AG09309 (cell line): ENCODE data around the gene PTGES2.

Experiments used
- DNase-seq: peaks from one replicate; pipeline ENCODE4 v3.0.0-alpha.2; 2010; ENCODE audit warnings: low read depth
- H3K4me3 ChIP-seq: 2 replicates; pipeline ENCODE4 v1.5.1; 2011; ENCODE audit warnings: mild to moderate bottlenecking, low read depth, low read length, moderate library complexity; ENCODE audit not compliant: control insufficient read depth
- TF ChIP-seq, protein P1 (sequence below): IDR thresholded peaks from 2 replicates; pipeline ENCODE4 v1.5.1; 2011; ENCODE audit warnings: mild to moderate bottlenecking, low read depth, low read length, inconsistent platforms; ENCODE audit not compliant: insufficient read depth, control insufficient read depth; ENCODE audit errors: missing control alignments

The PTGES2 gene

DNA sequence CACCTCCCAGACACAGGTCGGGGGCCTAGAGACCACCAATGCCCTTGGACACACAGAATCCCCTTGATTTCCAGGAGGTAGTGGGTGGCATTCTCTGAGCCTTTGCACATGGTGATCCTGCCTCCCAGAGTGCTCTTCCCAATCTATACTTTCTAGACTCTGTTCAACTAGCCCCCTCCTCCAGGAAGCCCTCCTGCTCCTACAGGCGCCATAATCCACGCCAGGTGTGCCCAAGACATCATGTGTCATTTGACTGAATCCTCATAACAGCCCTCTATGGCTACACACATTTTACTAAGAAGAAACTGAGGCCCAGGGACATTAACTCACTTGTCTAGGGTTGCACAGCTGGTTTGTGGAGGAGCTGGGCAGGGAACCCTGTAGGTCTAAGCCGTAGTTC is 39.7 kb upstream of the PTGES2 start:
- no peak for DNase-seq
- no peak overlapping the region for H3K4me3 ChIP-seq
- TF ChIP-seq, protein P1, sequence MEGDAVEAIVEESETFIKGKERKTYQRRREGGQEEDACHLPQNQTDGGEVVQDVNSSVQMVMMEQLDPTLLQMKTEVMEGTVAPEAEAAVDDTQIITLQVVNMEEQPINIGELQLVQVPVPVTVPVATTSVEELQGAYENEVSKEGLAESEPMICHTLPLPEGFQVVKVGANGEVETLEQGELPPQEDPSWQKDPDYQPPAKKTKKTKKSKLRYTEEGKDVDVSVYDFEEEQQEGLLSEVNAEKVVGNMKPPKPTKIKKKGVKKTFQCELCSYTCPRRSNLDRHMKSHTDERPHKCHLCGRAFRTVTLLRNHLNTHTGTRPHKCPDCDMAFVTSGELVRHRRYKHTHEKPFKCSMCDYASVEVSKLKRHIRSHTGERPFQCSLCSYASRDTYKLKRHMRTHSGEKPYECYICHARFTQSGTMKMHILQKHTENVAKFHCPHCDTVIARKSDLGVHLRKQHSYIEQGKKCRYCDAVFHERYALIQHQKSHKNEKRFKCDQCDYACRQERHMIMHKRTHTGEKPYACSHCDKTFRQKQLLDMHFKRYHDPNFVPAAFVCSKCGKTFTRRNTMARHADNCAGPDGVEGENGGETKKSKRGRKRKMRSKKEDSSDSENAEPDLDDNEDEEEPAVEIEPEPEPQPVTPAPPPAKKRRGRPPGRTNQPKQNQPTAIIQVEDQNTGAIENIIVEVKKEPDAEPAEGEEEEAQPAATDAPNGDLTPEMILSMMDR = no peak

DNA sequence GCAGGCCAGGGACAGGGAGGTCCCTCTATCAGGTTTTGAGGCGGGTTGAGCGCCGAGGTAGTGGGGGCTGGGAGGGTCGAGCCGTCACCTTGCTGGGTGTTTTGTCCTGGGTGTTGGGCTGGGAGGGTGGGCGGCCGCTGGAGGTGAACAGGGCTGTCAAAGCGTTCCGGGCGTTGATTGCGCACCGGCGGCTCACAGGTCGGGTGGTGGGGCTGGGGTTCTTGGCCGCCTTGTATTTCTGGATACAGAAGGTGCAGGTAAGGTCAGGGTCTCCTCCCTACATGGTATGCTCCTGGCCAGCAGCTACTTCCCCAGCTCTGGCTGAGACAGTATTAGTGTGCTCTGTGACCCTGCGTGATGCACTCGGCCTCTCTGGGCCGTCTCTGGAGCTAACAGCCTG is 38.6 kb upstream of the PTGES2 start:
- no peak overlapping the region for H3K4me3 ChIP-seq
- no peak for DNase-seq
- TF ChIP-seq, protein P1 = no peak

GRCh38 chr9:128164307-128164885 is 36.9 kb upstream of the PTGES2 start:
- no peak overlapping the region for H3K4me3 ChIP-seq
- no peak for DNase-seq
- TF ChIP-seq, protein P1 = no peak

DNA sequence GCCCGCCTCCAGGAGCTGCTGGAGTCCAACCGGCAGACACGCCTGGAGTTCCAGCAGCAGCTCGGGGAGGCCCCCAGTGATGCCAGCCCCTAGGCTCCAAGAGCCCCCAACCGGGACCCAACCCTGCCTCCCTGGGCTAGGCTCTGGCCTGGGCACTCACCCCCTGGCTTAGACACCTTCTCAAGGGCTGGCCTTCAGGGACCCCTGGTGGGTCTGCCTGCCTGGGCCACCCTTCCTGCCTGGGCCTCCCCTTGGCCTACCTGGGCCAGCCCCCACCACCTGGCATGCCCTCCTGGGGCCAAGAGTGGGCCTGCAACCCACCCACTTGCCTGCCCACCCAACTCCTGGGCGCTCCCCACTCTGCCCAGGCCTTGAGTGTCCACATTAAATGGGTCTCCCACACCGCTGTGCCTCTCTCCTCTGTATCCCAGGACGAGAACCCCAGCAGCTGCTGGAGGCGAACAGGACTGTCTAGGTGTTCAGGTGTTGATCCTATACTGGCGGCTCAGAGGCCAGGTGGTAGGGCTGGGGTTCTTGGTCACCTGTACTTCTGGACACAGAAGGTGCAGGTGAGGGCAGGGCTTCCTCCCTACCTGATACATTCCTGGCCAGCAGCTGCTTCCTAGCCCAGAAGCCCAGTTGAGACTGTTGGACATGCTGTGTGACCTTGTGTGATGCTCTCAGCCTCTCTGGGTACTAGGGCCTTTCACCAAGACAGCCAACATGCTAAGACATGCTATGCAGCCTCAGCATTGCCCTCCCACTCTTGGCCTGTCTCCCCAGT is 36.2 kb upstream of the PTGES2 start:
- TF ChIP-seq, protein P1 = no peak
- no peak overlapping the region for H3K4me3 ChIP-seq
- DNase-seq = no peak

DNA sequence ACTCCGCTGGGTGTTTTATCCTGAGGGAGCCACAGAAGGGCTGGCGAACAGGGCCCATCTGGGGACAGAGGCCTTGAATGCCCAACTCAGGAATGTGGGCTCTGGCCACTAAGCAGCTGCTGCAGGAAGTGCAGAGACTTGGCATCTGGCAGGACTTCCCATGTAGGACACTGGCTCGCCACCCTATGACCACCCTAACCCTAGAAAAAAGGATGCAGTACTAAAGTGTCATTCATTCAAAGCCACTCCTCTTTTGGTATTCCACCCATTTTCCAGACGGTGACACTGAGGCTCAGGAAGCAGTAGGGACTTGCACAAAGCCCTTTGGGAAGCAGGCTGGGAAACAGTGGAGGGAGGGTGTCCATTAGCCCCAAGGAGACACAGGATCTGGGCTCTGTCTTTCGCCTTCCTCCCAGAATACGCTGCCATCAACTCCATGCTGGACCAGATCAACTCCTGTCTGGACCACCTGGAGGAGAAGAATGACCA is 35.5 kb upstream of the PTGES2 start:
- no peak for DNase-seq
- H3K4me3 ChIP-seq = no peak overlapping the region
- TF ChIP-seq, protein P1 = no peak

DNA sequence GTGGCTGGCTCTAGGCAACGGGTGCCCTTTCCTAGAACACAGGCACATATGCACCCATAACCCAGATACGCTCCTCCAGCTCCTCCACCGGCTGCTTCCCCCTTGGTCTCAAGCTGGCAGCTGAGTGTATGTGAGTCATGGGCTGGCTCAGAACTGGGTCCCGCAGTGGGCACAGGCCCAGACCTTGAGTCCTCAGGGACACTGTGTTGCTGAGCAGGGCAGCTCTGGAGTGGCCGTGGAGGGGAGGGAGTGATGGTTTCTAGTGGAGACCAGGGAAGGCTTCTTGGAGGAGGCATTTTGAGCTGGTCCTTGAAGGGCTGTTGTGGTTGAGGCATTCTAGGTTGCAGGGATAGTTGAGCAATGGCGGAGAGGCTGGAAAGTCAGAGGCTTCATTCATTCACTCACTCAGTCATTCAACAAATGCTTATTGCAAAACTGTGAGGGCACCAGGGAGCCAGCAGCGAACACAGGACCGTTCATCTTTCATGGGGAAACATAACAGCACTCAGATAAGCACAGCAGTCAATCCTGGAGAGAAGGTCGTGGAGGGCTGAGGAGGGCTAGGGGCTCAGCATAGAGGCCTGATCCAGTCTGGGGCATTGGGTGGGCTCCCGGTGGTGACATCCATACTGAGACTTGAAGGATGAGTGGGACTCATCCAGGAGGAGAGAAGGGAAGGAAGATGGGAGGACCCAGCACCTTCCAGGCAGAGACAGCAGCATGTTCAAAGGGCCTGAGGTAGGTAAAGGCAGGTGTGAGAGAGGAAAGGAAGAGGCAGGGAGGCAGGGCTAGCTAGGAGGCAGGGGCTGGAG is 34.9 kb upstream of the PTGES2 start:
- TF ChIP-seq, protein P1 = no peak
- no peak for DNase-seq
- no peak overlapping the region for H3K4me3 ChIP-seq
